ENCODE measurements around the gene SRGAP2B. TPM values are rescaled to one million over a fixed set of nuclear protein-coding genes. Genes with fewer than 3 reads are reported as not detected.
"Not testable (repeated sequence)": the region's sequence is repeated elsewhere in the genome, so short reads cannot be mapped to it uniquely, and the experiment has no call there.

SRGAP2B gene
- polyA plus RNA-seq, 3 donors = 19.2 to 43.9 (median 28.3) TPM

DNA sequence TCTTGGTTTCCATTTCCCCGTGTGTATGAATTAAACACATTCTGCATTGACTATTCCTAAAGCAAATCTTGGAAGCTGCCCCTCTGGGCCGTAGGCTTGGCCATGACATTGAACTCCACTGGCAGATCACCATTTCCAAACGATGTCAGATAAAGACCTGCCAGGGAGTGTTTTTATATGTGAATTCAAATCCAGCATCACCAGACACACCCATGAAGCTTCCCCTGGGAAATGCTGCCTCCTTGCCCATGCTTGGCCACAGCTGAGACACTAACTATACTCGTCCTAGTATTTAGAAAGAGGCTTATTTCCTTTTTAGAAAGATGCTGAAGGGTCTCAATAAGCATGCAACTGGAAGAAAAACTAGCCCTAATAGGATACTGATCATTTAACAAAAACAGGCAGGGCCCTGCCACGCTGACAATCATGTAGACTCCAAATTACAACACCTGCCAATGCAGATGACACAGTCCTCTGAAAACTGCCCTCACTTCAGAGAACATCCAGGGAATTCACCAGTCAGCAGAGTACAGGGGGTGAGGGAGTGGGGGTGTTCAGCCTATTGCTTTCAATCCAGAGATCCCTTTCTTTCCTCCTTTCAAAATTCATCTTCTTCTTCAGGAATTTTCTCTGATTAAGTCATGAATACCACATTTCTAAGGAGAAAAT lies 94.9 kb downstream of the SRGAP2B start:
- not testable (repeated sequence) for DNase-seq (ENCODE audit: low read depth in 3 of 3, low spot score in 2 of 3)

DNA sequence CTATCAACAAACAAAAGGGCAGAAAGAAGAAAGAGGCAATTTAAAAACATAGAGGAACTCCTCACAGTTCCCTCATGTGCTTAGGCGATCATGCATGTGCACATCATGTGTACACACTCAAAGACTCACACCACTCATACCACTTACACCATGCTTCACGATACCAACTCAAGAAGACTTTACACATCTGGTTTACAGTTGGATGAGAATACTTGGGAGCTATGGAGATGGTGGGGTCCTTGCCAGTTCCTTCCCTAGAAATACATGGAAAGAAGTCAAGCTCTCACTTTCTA lies 96.2 kb downstream of the SRGAP2B start:
- DNase-seq (ENCODE audit: low read depth in 3 of 3, low spot score in 2 of 3) = not testable (repeated sequence)

DNA sequence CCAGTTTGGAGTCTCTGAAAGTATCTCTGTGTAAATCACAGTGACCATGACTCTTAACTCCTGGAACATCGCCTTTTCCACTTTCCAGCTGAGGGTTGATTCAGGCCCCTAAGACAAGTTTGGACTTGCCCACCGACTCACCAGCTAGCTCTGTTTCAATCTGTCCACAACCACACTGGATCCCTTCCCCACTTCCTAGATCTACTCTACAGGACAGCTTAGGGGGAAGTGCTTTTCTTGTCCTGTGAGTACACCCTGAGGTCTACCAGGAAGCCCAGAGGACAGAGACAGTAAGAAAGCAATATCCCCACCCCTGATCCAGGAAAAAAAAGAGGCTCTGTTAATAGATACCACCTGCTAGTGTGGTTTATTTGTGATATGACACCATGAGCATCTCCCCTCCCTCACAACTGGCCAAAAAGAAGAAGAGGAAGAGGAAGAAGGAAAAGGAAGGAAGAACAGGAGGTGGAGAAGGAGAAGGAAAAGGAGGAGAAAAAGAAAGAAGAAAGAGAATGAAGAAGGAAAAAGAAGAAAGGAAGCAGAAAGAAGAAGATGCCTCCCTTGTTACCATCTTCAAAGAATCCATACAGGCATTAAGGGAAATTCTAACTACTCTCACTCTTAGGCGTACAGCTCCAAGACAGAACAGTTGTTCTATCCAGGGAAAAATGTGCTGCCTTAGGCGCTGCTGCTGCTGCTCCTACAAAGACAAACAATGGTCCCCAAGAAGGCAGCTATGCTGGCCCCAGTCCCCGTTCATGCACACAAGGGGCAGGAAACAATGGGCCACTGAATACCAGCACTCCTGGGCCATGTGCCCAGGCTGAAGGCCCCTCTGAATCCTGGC lies 96.8 kb downstream of the SRGAP2B start:
- not testable (repeated sequence) for DNase-seq (ENCODE audit: low read depth in 3 of 3, low spot score in 2 of 3)

DNA sequence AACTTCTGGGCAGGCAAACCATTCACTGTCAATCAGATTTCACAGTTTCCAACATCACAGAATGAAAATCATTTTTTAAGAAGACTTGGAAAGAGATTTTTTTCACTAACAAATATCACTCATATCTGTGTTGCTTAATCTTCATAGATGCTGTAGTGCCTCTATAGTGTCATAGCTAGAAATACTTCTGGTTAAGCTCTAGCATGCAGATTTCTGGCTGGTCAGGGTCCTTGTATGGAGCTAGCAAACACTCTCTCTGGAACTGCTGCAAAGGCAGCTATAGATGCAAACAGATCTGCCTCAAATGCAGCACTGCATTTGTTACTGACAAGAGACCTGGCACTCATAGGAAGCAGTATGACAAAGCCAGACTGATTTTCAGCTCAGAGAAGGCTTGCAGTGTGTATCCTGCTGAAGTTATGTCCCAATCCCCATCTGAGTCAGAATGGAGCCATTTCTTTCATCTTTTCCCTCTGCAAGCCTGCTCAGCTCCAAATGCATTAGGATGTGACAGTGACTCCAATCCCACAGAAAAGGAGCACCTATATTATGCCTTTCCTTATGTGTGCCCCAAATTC lies 99.2 kb downstream of the SRGAP2B start:
- not testable (repeated sequence) for DNase-seq (ENCODE audit: low read depth in 3 of 3, low spot score in 2 of 3)

DNA sequence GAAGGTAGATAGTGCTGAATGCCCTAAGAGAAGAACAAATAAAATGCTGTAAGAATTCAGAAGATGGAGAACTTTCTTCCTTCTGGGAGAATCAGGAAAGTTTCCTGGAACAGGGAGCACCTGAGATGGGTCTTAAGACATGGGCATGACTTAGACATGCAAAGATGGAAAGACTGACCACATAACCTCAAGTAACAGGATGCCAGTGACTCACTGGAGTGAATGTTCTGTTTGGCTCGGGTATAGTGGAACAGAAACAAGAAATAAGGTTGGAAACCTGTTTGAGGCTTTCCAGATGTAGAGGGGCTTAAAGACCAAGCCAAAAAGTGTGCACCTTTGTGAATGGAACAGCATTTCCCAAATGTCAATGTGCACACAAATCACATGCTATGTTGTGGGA lies 102.2 kb downstream of the SRGAP2B start:
- not testable (repeated sequence) for DNase-seq (ENCODE audit: low read depth in 3 of 3, low spot score in 2 of 3)

DNA sequence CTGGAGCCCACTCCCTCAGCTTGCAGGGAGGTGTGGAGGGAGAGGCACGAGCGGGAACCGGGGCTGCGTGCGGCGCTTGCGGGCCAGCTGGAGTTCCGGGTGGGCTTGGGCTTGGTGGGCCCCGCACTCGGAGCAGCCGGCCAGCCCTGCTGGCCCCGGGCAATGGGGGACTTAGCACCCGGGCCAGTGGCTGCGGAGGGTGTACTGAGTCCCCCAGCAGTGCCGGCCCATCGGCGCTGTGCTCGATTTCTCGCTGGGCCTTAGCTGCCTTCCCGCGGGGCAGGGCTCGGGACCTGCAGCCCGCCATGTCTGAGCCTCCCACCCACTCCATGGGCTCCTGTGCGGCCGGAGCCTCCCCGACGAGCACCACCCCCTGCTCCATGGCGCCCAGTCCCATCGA lies 104.5 kb downstream of the SRGAP2B start:
- DNase-seq (ENCODE audit: low read depth in 3 of 3, low spot score in 2 of 3) = not testable (repeated sequence)

DNA sequence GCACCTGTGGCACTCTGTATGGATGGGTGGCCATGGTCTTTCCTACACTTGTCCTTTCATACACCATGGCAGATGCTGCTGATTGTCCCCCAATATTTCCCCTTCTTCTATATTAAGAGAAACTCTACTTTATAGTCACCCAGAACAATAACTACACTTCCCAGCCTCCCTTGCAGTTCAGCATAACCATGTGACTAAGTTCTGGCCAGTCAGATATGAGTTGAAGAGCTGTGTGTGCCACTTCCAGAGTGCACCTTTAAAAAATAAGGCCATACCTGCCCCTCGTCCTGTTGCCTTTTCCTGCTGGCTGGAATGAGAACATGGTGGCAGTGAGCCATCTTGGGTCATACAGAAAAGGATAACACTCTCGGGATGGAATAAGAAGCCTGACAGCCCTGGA lies 108.0 kb downstream of the SRGAP2B start:
- not testable (repeated sequence) for DNase-seq (ENCODE audit: low read depth in 3 of 3, low spot score in 2 of 3)

DNA sequence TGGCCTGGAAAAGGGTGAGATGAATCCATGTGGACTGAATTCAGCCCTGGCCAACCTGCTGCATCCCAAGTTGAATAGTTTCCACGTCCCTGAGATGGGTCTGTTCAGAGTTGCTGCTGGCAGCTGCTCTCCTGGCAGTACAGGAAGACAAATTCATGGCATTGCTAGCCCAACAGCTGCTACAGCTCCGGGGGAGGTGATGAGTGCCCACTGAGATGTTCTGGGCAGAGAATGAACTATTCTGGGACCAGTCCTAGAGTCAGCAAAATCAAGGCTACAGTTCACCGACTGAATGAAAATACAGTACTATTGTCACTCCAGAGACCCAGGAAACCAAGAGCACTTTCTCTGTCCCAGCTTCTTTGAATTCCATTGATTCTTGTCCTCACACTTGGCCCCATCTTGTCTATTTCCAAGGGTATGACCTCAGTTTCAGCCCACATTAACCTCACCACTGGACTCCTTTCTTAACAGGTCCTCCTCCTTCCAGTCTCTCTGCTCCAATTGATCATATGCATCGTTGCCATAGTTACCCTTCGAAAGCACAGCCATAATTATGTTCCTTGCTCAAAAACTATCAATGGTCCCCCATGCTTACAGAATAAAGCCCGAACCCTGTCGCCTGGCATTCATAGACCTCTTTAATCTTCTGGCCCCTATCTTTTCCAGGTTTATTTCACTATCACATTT lies 108.8 kb downstream of the SRGAP2B start:
- DNase-seq (ENCODE audit: low read depth in 3 of 3, low spot score in 2 of 3) = not testable (repeated sequence)

DNA sequence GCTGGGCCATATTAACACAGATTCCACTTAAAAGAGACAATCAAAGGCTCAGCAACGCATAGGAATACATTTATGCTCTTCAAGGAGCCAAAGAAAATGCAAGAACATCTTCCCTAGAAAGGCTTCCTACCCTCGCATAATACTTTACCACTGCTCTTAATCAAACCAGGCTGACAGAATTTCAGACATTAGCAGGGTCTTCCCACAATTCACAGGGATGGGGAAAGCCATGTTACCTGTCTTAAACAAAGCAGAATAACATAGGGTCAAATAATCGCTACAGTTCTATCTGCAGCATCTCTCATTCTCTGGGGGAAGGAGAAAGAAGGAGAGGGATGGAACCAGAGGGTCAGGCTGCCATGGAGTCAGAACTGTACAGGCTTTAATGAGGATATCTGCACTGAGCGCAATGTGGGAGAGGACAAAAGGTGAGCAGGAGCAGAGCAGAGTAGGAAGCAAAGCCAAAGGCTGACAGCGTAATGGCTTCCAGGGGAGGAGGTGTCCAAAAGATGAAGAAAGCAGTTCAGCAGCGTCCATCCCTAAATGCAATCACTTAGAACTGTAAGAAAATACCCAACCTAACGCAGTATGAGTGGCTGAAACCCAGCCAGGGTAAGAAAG lies 109.5 kb downstream of the SRGAP2B start:
- not testable (repeated sequence) for DNase-seq (ENCODE audit: low read depth in 3 of 3, low spot score in 2 of 3)

DNA sequence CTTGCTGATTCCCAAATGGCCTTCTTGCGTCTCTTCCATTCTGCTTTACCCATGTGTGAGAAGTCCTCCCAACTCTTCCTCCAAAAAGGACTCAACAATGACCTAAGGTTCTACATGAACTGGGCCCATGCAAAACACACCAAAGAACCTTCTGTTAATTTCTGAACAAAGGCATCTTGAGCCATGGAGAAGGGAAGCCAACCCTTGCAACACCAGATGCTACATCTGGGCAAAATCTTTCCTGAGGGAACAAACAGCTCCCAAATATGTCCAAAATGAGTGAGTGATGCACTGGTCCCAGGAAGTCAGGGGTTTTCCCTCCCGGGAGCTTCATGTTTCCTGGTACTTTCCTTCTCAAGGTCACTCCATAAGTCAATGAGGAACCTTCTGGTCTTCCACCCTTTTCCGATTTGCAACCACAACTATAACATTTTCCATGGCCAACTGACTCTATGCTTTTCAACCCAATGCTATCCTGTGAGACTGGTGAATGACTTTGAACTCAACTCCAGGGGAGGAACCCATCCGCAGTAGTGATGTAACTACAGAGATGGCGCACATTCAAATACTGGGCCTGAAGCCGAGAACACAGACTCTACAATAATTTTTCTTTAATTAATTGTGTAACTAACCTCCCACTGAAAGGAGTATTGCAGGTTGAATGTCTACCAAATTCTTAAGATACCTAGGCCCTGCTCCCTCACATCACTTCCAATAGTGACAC lies 112.2 kb downstream of the SRGAP2B start:
- DNase-seq (ENCODE audit: low read depth in 3 of 3, low spot score in 2 of 3) = not testable (repeated sequence)

DNA sequence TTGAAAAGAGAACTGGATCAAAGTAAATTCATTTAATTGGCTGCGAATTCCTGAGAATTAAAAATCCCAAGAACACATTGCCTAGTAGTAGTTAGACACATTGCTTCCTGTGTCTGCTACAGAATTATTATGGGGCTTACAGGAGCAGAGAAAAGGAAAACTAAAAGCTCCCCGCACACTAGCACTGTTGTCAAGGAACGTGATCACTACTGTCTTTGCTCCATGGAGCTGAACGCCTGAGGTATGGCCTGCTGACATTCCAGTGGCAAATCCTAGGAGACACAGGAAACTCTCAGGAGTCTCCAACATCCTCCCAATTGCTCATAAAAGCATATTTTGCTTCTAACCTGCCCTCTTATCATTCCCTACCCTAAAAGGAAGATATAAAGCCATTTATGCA lies 114.0 kb downstream of the SRGAP2B start:
- DNase-seq (ENCODE audit: low read depth in 3 of 3, low spot score in 2 of 3) = not testable (repeated sequence)

DNA sequence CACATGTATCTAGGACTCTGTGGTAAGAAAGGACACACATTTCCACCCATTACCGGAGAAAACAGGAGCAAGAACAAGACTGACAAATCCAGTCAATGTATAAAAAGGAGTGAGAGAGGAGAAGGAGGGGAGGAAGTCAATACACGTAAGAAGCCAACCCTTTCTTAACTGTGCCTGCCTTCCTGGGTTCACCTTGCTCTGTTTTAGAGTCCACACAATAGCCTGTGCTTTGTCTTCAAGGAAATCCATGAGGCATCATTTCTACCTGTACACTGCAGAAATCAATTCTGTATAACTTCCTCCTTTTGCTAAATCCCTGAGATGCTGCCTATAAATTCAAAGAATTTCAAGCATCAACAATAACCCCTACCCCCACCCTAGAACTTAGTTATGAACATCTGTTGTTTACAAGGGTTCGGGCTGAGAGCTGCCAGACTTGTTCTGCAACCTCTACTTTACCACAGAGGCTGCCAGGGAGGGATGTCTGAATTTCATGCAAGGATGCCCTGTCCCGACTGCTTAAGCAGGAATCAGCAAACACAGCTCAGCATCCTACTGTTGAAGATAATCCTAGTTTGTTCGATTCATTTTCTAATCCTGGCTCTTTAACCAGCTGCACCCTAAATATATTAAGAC lies 115.0 kb downstream of the SRGAP2B start:
- not testable (repeated sequence) for DNase-seq (ENCODE audit: low read depth in 3 of 3, low spot score in 2 of 3)

DNA sequence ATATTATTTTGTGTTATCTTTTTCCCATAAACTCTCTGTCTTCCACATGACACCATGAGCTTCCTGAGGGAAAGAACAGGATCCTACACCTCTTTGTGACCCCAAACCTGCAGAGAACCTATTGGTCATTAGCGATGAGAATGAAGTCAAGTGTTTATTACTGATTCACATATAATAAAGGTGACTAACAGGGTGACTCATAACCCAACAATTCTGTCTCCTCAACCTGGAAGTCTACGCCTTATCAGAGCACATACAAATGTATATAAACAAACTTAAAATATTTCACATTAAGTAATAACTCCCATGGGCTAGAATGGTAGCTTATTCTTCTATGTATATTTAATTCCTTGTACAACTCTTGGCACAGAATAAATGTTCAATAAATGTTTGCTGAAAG lies 117.3 kb downstream of the SRGAP2B start:
- not testable (repeated sequence) for DNase-seq (ENCODE audit: low read depth in 3 of 3, low spot score in 2 of 3)

DNA sequence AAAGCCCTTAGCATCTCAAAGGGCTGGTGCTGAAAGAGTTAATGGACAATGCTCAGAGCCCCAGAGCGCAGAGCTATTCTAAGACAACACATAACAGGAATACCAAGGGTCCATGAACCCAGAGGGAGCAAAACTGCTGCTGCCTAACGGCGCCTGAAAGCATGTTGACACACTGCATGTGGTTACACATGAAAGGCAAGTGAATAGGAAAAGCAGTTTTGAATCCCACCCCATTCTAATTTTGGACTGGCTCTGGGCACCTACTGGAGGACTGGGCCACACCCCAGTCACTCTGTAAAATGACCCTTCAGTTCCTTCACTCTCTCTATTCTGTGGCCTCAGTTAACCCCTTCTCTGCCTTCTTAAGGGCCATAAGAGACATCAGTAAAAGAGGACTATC lies 123.2 kb downstream of the SRGAP2B start:
- not testable (repeated sequence) for DNase-seq (ENCODE audit: low read depth in 3 of 3, low spot score in 2 of 3)

DNA sequence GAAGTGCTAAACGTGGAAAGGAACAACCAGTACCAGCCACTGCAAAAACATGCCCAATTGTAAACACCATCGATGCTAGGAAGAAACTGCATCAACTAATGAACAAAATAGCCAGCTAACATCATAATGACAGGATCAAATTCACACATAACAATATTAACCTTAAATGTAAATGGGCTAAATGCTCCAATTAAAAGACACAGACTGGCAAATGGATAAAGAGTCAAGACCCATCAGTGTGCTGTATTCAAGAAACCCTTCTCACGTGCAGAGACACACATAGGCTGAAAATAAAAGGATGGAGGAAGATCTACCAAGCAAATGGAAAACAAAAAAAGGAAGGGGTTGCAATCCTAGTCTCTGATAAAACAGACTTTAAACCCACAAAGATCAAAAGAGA lies 128.6 kb downstream of the SRGAP2B start:
- not testable (repeated sequence) for DNase-seq (ENCODE audit: low read depth in 3 of 3, low spot score in 2 of 3)

DNA sequence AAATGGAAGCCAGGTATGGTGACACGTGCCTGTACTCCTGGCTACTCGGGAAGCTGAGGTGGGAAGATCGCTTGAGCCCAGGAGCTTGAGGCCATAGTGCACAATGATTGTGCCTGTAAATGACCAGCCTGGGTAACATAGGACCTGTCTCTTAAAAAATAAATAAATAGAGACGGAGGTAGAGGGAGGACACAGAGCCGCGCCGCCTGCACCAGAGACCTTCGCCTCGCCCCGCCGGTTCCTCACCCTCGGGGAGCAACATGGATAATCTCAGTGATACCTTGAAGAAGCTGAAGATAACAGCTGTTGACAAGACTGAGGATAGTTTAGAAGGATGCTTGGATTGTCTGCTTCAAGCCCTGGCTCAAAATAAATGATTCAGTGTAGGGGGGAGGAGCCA lies 130.4 kb downstream of the SRGAP2B start:
- DNase-seq (ENCODE audit: low read depth in 3 of 3, low spot score in 2 of 3) = not testable (repeated sequence)

DNA sequence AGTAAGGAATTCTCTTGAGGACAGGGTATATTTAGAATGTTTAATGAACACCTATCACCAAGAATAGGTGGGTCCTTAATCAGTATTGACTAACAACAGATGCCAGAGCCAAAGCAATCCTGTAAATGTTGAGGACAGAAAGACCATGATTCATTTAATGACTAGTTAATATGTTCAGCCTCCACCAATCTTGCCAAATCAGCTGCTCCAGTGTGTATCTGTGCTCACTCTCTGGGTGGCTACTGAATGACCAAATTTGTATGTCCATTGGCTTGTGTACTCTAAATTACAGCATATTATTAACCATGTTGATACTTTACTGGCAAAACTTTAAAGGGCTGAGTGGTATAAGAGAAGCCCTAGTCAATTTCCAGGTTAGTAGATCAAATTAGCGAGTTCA lies 130.9 kb downstream of the SRGAP2B start:
- DNase-seq (ENCODE audit: low read depth in 3 of 3, low spot score in 2 of 3) = not testable (repeated sequence)

DNA sequence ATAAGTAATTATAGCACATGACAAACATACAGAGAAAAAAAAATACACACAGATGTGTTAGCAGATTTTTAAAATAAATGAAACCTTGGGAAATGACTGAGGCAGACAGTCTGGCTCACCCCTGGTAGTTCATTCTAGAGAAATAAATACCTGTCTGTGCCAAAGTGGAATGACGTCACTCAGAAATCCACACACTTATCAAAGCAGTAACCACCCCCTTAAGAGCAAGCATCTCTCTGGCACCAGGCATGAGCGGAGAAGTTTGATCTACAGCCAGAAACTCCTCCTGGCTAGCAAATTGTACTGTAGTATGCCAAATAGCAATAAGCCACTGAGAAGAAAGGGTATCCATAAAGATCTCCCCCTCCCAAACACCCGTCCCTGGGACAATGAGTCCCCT lies 131.6 kb downstream of the SRGAP2B start:
- DNase-seq (ENCODE audit: low read depth in 3 of 3, low spot score in 2 of 3) = not testable (repeated sequence)

Measured in right renal cortex interstitium (tissue), 3 donors.